Pancreas (tissue), 10 donors: ENCODE results near the gene WNT7A. TPM values are rescaled to one million over a fixed set of nuclear protein-coding genes. Genes with fewer than 3 reads are reported as not detected.

Source experiments
- ATAC-seq, 4 donors: fragments of 200-7000 bp; cut with Tn5 transposase; one replicate each; pipeline versions ENCODE4 v1.8.0 to v1.9.1; 2020; ENCODE audit warnings: mild to moderate bottlenecking in 4 of 4, moderate library complexity in 4 of 4
- DNase-seq, 6 donors: peaks; one replicate each; pipeline ENCODE4 v3.0.0-alpha.2; 2020
- FAIRE-seq: peaks from 2 replicates; lab custom pipeline; 2012; peaks lifted over from hg19 to GRCh38; lab: Jason Lieb, UNC
- H3K27ac ChIP-seq, 4 donors: fragments of 200-600 bp; sonication (generic); 1 replicate in 3 of 4; 2 replicates in 1 of 4; pipeline versions ENCODE4 v1.5.0 to v1.8.0; 2020
- H3K27me3 ChIP-seq, 4 donors: fragments of 200-600 bp; one replicate each; pipeline ENCODE4 v1.8.0; 2021
- H3K36me3 ChIP-seq, 3 donors: fragments of 200-600 bp; sonication (generic) in 1 of 3; one replicate each; pipeline versions ENCODE4 v1.5.0 to v1.8.0; 2020 to 2021
- H3K4me1 ChIP-seq, 3 donors: fragments of 200-600 bp; one replicate each; pipeline ENCODE4 v1.8.0; 2021
- H3K4me3 ChIP-seq, 4 donors: fragments of 200-600 bp; sonication (generic) in 2 of 4; one replicate each; pipeline versions ENCODE4 v1.5.0 to v1.8.0; 2020 to 2021
- H3K9me3 ChIP-seq, 4 donors: fragments of 200-600 bp; one replicate each; pipeline ENCODE4 v1.8.0; 2021
- CTCF ChIP-seq, 4 donors: fragments of 200-600 bp; sonication (generic) in 3 of 4; IDR thresholded peaks; one replicate each; pipeline versions ENCODE4 v1.5.0 to v1.8.0; 2021; ENCODE audit warnings: antibody characterized with exemption in 4 of 4
- WGBS, 2 donors: extraction: QIAGEN DNeasy Blood & Tissue Kit; methylation state at CpG; one replicate each; pipeline ENCODE4 v1.1.7; 2013; 5-methylcytosine and 5-hydroxymethylcytosine counted together
- intact Hi-C, 3 donors: fragments of 100-400 bp; cut with DNase I; formaldehyde crosslinking; loops; one replicate each; pipeline versions ENCODE4 v1.11.1 to v1.14.2; 2022
- polyA plus RNA-seq, 2 donors: library from polyadenylated mRNA; stranded (reverse); fragments of 200-250 nt; gene quantifications; one replicate each; pipeline ENCODE4 v1.2.3, GENCODE V29; 2013
- total RNA-seq, 6 donors: library from RNA; stranded (reverse); fragmentation: NEBNext Ultra II Directional in 4 of 6; extraction: Animal tissue kit (Norgen Biotek cat#: 25700) in 4 of 6; gene quantifications; one replicate each; pipeline versions ENCODE4 v1.2.1 to v1.2.4, GENCODE V29; 2021 to 2023
- donor health status: healthy with polysubstance abuse.
- donor health status: DM: no; HTN: no; CAD: no; lungs with moderate emphysema.
- donor health status: DM: no; HTN: no; CAD: no.
- donor health status: control.
- donor health status: control.
- donor health status: Bipolar disorder and iron deficiency.
- donor health status: DM: yes; HTN: yes; CAD: no.
- donor health status: DM: no; HTN: no; CAD: no.
- donor health status: DM: no; HTN: no; CAD: no.
- donor health status: DM: yes; HTN: yes; CAD: no.

Gene WNT7A
- total and polyA plus RNA-seq, 8 donors, result 0.04 to 0.31 (median 0.09) TPM; not detected in 1

DNA sequence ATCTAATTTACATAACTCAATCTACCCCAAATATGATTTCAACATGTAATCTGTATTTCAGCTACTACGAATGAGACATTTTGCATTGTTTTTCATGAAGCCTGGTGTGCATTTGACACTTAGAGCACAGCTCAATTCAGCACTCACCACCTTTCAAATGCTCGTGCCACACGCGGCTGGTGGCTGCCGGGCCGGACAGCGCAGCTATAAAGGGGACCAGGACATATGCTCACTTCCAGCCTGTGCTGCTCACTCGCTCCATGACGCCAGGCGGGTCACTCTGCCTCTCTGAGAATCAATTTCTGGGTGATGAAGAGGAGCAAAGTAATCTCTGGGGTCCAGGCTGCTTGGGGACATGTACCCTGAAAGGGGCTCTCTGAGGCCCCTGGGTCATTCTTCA is 93.1 kb downstream of the WNT7A start:
- FAIRE-seq, result no peak
- no peak overlapping the region for H3K27ac ChIP-seq
- WGBS, 2 donors, result 80 to 81% methylated on average over 10 of the region's 10 CpGs
- intact Hi-C loops, result no loop called here
- H3K4me1 ChIP-seq, result no peaks in the 10 kb centered on the region
- no peaks in the 10 kb centered on the region for H3K36me3 ChIP-seq
- no peak for ATAC-seq
- no peaks in the 10 kb centered on the region for H3K27me3 ChIP-seq
- H3K9me3 ChIP-seq, result no peaks in the 10 kb centered on the region
- no peak for TF ChIP-seq CTCF (IDR thresholded peaks at IDR 0.05)
- DNase-seq, result no peak
- no peak overlapping the region for H3K4me3 ChIP-seq

DNA sequence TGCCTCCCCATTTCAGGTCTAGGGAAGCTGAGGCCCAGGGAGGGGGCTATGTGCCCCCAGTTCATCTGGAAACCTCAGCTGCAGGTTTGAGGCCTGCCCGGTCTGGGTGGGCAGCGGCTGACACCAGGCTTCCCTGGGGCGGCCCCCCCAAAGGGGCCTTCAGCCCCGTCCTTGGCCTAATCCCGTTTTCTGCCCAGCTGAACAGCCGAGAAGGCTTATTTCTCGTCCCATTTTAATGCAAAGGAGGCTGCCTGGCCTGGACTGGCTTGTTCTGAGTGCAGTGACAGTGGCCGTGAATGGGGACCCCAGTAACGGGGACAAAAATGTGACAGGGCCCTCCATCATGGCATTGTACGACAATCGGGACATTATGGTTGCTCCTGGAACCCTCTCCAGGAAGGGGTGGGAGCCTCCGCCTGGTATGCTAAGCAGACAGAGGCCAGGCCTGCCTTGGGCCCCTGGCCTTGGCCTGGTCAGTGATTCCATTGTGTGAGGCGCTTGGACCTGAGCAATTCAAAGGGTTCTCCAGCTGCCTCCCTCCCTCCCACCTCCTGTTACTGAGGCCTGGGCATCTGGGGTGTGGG is 93.9 kb downstream of the WNT7A start:
- DNase-seq, result no peak
- intact Hi-C loops, result no loop called here
- Histone ChIP-seq H3K27ac (no peak overlapping the region), H3K36me3 (no peaks in the 10 kb centered on the region), H3K4me3 (no peak overlapping the region), H3K4me1 (no peaks in the 10 kb centered on the region), H3K9me3 (no peaks in the 10 kb centered on the region), H3K27me3 (no peaks in the 10 kb centered on the region)
- no peak for FAIRE-seq
- 88 to 93% methylated on average over 13 of the region's 13 CpGs for WGBS, 2 donors
- ATAC-seq, result no peak
- no peak for TF ChIP-seq CTCF (IDR thresholded peaks at IDR 0.05)

- ATAC-seq (no peak), FAIRE-seq (no peak), DNase-seq (no peak)
- TF ChIP-seq CTCF (IDR thresholded peaks at IDR 0.05), result no peak
- WGBS, 2 donors, result 88 to 93% methylated on average over 7 of the region's 7 CpGs
- no peaks in the 10 kb centered on the region for H3K9me3 ChIP-seq
- no peaks in the 10 kb centered on the region for H3K36me3 ChIP-seq
- H3K4me3 ChIP-seq, result no peak overlapping the region
- no peaks in the 10 kb centered on the region for H3K27me3 ChIP-seq
- intact Hi-C loops, result no loop called here
- no peak overlapping the region for H3K27ac ChIP-seq
- H3K4me1 ChIP-seq, result no peaks in the 10 kb centered on the region
These were observed 94.5 kb downstream of the WNT7A start for GRCh38 chr3:13785351-13785750.

GRCh38 chr3:13783476-13783875 is 96.4 kb downstream of the WNT7A start:
- no peak for ATAC-seq
- H3K27ac ChIP-seq, result no peak overlapping the region
- 64 to 69% methylated on average over 8 of the region's 8 CpGs for WGBS, 2 donors
- H3K4me3 ChIP-seq, result no peak overlapping the region
- no peaks in the 10 kb centered on the region for H3K36me3 ChIP-seq
- no peaks in the 10 kb centered on the region for H3K27me3 ChIP-seq
- TF ChIP-seq CTCF (IDR thresholded peaks at IDR 0.05), result no peak
- intact Hi-C loops, result no loop called here
- H3K4me1 ChIP-seq, result no peaks in the 10 kb centered on the region
- FAIRE-seq, result no peak
- no peaks in the 10 kb centered on the region for H3K9me3 ChIP-seq
- no peak for DNase-seq

GRCh38 chr3:13782501-13782900 is 97.4 kb downstream of the WNT7A start:
- H3K27ac ChIP-seq, result no peak overlapping the region
- H3K4me1 ChIP-seq, result no peaks in the 10 kb centered on the region
- intact Hi-C loops, result no loop called here
- no peaks in the 10 kb centered on the region for H3K9me3 ChIP-seq
- no peaks in the 10 kb centered on the region for H3K36me3 ChIP-seq
- WGBS, 2 donors, result 21 to 28% methylated on average over 11 of the region's 11 CpGs
- ATAC-seq (peak in 1 of 4 donors; percentile 18), FAIRE-seq (no peak), DNase-seq (no peak)
- H3K27me3 ChIP-seq, result no peaks in the 10 kb centered on the region
- no peak overlapping the region for H3K4me3 ChIP-seq
- TF ChIP-seq CTCF (IDR thresholded peaks at IDR 0.05), result no peak
